ELF-1 (cell line): Measurements from ENCODE around the gene BBS2.
"Not testable (repeated sequence)": the region's sequence is repeated elsewhere in the genome, so short reads cannot be mapped to it uniquely, and the experiment has no call there.

ENCODE experiments used
- DNase-seq: peaks from one replicate; pipeline ENCODE4 v3.0.0-alpha.2; 2016; ENCODE audit warnings: low read depth, low spot score

Gene BBS2

GRCh38 chr16:56520251-56520577, 390 bp upstream of the BBS2 start:
- no peak for DNase-seq

- DNase-seq: no peak
These were observed 1.4 kb downstream of the BBS2 start for GRCh38 chr16:56518425-56518824.

- DNase-seq: no peak
These were observed 2.6 kb downstream of the BBS2 start for GRCh38 chr16:56517206-56517605.

GRCh38 chr16:56515665-56516064, 4.2 kb downstream of the BBS2 start:
- peak; percentile 21 for DNase-seq

- no peak for DNase-seq
These were observed 5.0 kb downstream of the BBS2 start for GRCh38 chr16:56514845-56515244.

- no peak for DNase-seq
These were observed 5.9 kb downstream of the BBS2 start for GRCh38 chr16:56513972-56514371.

GRCh38 chr16:56513091-56513490, 6.7 kb downstream of the BBS2 start:
- no peak for DNase-seq

- no peak for DNase-seq
These were observed 7.8 kb downstream of the BBS2 start for GRCh38 chr16:56512025-56512424.

- no peak for DNase-seq
These were observed 9.3 kb downstream of the BBS2 start for GRCh38 chr16:56510544-56510943.

- no peak for DNase-seq
These were observed 12.9 kb downstream of the BBS2 start for GRCh38 chr16:56506941-56507340.

GRCh38 chr16:56505181-56505580, 14.6 kb downstream of the BBS2 start:
- no peak for DNase-seq

GRCh38 chr16:56493815-56494214, 26.0 kb downstream of the BBS2 start:
- no peak for DNase-seq

- no peak for DNase-seq
These were observed 26.7 kb downstream of the BBS2 start for GRCh38 chr16:56493126-56493525.

- no peak for DNase-seq
These were observed 28.1 kb downstream of the BBS2 start for GRCh38 chr16:56491657-56492261.

- DNase-seq: not testable (repeated sequence)
These were observed 31.0 kb downstream of the BBS2 start for GRCh38 chr16:56488868-56489267.

- DNase-seq: no peak
These were observed 31.8 kb downstream of the BBS2 start for GRCh38 chr16:56488035-56488434.

GRCh38 chr16:56483394-56483793, 36.4 kb downstream of the BBS2 start:
- DNase-seq: no peak

GRCh38 chr16:56482683-56483236, 37.1 kb downstream of the BBS2 start:
- DNase-seq: no peak

GRCh38 chr16:56481468-56482122, 38.2 kb downstream of the BBS2 start:
- no peak for DNase-seq

GRCh38 chr16:56480776-56481467, 38.9 kb downstream of the BBS2 start:
- peak; percentile 13 for DNase-seq

GRCh38 chr16:56479469-56479868, 40.4 kb downstream of the BBS2 start:
- DNase-seq: no peak

- no peak for DNase-seq
These were observed 41.4 kb downstream of the BBS2 start for GRCh38 chr16:56478281-56479049.
